GM19468 (cell line): ENCODE data around the gene CD46.
A peak's percentile ranks its signal among the peaks of the same experiment; 100 is the strongest.
"Not testable (repeated sequence)": the region's sequence is repeated elsewhere in the genome, so short reads cannot be mapped to it uniquely, and the experiment has no call there.

Source experiments
- ATAC-seq: cut with Tn5 transposase; IDR thresholded peaks from one replicate; pipeline ENCODE4 v1.9.1; 2021; ENCODE audit warnings: mild to moderate bottlenecking, moderate library complexity, moderate number of reproducible peaks; ENCODE audit not compliant: unreplicated experiment; ENCODE audit errors: extremely low read depth

Gene CD46

DNA sequence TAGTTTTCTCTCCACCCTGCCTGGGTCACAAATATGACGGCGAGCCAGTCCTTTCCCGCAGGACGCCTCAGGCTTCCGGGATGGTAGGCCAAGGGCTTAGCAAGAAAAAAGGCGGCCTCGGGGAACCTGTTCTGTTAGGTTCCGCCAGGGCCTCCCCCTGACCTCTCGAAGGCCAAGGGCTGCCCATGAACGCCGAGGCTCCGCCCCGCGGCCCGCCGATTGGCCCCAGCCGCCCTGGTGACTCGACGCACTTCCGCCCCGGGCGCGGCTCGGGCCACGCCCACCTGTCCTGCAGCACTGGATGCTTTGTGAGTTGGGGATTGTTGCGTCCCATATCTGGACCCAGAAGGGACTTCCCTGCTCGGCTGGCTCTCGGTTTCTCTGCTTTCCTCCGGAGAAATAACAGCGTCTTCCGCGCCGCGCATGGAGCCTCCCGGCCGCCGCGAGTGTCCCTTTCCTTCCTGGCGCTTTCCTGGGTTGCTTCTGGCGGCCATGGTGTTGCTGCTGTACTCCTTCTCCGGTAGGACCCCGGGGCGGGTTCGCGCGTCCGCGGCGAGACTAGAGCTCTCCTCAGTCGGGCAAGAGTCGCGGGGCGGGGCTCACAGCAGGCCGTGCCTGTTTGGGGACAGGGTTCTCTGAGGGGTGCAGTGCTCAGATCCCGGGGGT, at the start of gene CD46:
Gene CD46 (plus strand): TSS at position 265 of the 666 bp plus-strand sequence. CDS start 159 bp downstream, at position 424.
- peak; percentile 92 for ATAC-seq

DNA sequence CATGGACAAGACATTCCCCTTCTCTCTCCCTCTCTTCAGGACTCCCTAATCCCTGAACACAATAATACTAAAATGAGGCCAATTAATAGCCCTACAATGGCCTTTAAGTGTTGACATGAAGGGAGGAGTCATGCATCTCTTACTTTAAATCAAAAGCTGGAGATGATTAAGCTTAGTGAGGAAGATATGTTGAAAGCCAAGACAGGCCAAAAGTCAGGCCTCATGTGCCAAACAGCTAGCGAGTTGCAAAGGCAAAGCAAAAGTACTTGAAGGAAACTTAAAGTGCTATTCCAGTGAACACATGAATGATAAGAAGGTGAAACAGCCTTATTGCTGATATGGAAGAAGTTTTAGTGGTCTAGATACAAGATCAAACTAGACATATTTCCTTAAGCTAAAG, 49.5 kb upstream of the CD46 start:
- ATAC-seq = no peak

DNA sequence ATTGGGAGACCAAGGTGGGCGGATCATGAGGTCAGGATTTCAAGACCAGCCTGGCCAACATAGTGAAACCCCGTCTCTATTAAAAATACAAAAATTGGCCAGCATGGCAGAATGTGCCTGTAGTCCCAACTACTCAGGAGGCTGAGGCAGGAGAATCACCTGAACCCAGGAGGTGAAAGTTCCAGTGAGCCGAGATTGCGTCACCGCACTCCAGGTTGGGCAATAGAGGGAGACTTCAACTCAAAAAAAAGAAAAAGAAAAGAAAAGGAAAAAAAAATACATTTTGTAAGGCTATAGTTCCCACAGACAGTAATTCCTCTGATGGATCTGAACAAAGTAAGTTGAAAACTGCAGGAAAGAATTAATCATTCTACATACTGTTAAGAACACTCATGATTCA, 48.1 kb upstream of the CD46 start:
- no peak for ATAC-seq

DNA sequence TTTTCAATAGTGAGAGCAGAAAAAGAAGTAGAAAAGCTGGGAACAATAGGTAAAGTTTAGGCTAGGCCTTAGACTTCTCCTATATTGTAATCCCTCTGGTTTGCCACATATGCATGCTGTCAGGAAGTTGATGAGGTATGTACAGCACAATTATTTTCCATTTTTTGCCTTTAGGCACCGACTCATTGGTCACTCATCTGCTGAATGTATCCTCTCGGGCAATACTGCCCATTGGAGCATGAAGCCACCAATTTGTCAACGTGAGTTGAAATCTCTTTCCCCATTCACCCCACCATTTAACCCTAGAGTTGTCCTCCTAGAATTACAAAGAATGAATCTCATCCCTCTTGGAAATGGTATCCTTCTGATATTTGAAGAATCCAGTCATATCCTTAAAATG, 43.9 kb upstream of the CD46 start:
- ATAC-seq = not testable (repeated sequence)

DNA sequence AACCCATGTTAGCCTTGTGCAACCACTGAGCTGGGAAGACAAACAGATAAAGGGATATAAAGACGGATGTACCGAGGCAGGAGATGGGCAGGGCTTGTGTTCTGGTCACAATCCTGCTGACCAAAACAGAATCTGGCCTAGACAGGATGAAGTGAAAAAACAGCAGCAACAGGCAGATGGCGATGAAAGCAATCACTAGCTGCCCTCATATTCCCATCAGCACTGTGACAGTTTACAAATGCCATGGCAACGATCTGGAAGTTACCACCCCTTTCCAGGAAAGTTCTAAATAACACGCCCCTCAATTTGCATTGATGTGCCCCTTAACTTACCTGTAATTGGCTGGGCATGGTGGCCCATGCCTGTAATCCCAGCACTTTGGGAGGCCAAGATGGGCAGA, 40.6 kb upstream of the CD46 start:
- no peak for ATAC-seq

DNA sequence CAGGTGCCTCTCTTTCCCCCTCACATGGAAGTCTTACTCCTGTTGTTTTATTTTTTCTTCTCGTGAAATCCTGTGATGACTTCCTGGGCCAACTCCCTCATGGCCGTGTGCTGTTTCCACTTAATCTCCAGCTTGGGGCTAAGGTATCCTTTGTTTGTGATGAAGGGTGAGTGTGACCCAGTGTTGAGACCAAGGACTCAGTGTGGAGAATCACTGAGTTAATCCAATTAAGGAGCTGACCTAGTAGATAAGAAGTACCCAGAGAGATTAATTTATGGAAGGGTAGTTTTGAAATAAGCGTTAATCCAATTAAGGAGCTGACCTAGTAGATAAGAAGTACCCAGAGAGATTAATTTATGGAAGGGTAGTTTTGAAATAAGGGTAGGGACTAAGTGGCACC, 39.2 kb upstream of the CD46 start:
- ATAC-seq = not testable (repeated sequence)

DNA sequence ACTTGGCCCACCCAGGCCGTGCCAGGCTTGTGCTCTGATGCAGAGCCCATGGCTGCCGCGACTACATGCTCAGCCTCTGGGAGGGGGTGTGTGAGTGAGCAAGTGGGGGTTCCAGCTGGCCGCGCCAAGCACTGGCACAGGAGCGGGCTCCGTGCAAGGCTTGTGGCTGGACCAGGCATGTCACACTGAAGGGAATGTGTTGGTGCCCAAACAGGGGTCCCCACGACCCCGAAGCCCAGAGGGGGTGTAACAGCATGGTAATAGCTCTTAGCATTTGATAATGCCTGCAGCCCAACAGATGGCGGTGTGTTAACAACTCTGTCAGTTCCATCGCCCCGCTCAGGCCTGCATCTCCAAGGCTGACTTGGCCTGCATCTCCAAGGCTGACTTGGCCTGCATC, 38.3 kb upstream of the CD46 start:
- ATAC-seq = no peak

DNA sequence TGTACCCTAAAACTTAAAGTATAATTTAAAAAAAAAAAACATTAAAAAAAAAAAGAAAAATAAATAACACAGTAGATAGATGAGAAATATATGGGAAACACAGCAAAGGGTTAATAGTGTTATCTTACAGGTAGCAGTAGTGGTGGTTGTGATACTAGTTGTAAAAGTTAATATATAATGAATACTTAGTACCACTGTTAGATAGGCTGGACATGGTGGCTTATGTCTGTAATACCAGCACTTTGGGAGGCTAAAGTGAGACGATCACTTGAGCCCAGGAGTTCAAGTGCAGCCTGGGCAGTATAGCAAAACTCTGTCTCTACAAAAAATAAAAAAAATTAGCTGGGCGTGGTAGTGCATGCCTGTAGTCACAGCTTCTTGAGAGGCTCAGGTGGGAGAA, 32.6 kb upstream of the CD46 start:
- ATAC-seq = no peak

DNA sequence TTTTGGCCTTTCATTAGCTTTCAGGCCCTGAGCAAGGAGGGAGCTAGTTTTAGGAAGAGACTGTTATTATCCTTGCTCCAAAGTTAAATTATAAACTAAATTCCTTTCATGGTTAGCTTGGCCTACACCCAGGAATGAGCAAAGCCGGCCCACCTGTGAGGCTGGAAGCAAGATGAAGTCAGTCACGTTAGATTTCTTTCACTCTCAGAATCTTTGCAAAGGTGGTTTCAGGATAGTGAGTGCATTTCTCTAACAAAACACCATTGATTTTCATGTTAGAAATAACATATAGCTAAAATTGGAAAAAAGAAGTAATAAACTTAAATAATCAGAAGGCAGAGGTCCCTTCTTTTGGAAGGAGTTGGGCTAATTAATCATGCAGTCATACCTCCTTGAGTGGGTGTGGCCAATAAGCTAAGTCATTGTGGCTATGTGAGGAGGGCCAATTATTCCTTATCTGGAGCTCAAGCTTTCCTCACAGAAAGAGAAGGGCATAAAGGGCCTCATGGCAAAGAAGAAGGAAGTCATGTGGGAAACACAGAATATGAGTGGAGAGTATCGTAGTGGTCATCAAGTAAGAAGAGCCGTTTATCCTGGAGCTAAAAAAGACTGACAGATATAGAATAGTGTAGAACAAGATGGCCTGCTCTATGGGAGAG, 23.5 kb upstream of the CD46 start:
- not testable (repeated sequence) for ATAC-seq

DNA sequence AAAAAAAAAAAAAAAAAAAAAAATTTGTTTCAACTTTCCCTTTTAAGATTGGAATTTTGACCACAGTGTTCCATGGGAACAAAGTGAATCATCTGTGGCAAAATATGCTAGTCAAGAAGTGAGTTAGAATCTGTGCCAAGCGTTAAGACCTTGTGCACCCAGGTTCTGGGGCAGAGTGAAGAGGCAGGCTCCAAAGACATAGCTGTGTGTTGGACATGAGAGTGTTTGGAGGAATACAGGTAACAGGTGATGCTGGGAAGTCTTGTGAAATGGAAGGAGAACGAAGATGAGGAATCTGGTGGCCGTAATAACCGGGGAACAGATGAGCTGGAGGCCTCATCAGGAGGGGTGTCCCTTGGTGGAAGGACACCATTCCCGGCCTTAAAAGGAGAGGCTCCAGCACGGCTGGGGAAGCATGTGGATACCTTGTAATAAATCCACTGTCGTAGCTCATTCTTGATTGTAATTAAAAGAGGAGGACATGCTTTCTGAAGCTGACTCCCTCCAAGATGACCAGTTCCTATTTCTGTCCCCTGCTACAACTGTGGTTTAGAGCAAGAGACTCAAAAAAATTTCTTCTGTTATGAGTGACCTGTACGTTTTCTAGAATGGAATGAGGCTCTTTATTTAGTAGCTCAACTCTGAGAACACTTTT, 14.2 kb upstream of the CD46 start:
- not testable (repeated sequence) for ATAC-seq

DNA sequence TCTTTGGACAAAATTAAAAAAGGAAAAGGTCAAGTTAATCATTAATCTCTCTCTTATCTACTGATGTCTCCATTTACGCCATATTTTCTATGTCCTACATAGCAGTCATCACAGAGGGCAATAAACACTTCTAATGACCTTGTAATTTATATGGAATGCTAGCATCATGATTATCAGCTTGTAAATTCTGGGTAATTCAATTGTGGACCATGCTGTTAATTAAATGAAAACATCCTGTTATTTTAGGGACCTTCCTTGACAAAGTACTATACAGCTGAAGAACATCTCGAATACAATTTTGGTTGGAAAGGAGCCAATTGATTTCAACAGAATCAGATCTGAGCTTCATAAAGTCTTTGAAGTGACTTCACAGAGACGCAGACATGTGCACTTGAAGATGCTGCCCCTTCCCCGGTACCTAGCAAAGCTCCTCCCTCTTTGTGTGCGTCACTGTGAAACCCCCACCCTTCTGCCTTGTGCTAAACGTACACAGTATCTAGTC, 13.6 kb upstream of the CD46 start:
- not testable (repeated sequence) for ATAC-seq

DNA sequence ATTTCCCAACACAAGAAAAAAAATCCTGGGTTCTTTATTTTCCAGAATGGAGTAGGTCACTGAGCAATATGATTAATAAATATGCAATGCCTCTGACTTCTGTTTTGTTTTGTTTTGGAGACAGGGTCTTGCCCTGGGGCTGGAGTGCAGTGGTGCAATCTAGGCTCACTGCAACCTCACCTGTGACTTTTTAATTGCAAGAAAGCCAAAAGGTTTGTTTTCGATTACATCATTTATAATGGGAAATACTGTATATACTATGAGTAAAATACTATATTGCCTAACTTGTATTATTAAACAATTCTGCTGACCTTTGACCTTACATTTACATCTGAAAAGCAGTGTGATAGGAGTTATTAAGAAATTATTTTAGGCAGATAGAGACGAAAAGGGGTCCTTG, 11.6 kb upstream of the CD46 start:
- ATAC-seq = no peak

DNA sequence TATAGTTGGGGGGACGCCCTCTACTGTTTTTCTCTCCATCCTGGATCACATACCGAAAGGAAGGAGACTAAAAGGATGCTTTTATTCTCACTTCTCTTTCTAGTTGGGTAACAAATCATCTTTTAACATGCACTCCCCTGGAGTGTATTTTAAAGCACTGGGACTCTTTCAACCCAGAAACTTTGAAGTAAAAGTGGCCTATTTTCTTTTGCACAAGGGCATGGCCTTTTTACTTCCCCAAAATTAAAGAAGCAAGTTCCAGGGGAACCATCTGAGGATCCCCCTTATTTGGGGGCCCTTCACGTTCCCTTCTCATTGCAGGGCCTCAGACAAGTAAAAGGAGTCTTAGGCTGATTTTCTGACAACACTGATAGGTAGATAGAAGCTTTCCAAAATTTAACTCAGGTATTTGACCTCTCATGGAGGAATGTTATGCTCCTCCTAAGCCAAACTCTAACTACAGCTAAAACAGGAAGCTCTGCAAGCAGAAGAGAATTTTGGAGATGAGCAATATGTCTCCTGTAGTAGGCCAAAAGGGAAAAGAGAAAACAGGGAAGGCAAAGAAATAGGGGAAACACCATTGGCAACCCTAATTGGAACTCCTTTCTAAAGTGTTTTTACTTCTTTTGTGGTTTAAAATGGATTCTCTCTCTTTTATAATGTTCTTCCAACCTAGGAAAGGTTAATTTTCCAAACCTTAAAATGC, 8.9 kb upstream of the CD46 start:
- no peak for ATAC-seq

DNA sequence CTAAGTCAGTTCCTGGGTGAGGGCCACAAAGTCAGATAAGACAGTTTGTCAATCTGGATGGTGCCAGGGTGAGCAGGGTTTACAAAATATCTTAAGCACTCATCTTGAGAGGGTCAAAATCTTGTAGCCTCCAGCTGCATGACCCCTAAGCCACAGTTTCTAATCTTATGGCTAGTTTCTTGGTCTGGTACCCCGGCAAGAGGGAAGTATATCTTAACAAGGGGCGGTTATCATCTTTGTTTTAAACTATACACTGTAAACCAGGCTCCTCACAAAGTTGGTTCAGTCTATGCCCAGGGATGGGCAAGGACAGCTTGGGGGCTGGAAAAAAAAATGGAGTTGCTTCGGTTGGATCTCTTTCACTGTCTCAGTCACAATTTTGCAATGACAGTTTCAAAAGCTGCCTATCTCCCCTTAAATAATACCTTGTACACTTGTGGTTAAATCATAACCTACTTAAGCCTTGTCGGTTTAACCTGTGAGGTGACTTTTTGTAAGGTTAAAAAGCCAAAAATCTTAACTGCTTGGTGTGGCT, 7.8 kb upstream of the CD46 start:
- no peak for ATAC-seq

DNA sequence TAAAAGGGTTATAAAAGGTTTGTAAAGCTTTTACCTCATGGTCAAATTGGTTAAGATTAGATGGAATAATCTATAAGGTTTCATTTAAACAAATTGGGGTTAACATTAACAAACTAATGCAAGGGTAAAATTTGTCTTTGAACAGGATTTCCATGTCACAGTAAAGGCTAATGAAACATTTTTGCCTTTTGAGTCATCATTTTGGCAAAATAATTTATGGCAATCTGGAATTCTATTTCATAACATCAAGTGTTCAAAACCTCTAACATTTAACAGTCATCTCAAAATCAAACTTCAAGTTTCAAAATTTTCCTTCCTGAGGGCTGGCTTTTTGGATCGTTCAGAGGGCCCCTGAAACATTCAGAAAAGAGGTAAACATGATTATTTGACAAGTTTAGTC, 6.6 kb upstream of the CD46 start:
- no peak for ATAC-seq

DNA sequence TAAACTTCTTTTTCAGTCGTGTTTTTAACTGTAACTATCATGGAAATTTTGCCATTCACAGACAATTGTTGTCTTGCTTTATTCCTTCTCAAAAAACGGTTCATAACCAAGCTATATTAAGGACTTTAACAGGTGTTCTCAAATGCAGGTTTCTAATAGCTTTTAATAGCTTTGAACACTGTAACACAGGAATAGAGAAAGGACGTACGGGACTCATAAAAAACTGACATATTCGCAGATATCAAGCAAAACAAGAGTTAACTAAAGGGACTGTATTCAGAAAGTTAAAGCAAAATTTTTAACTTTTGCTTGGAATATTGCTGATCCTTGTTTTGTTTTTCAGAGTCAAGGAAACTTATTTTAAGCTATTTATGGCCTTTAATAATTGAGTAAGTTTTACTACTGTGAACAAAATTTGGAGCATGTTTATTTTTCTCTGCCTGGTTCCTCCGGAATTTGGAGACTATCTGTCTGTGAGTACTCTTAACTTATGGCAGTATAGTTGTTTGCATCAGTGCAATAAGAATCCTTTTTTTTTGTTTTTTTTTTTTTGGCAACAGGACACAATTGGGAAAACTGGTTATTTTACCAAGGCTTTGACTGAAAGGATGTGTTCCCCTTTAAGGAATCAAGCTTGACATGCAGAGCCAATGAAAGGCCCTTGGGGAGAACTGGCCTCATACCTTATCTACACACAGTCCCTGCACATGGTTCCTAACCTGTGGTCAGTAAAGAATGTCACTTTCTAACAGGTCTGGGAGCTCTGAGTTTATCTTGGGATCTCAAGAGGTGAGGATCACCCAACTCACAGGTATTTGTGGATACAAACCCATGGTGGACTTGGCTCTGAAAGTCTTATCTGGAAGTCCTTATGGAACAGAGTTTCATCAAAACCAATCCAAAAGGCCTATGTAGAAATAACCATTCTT, 5.8 kb upstream of the CD46 start:
- ATAC-seq = no peak

DNA sequence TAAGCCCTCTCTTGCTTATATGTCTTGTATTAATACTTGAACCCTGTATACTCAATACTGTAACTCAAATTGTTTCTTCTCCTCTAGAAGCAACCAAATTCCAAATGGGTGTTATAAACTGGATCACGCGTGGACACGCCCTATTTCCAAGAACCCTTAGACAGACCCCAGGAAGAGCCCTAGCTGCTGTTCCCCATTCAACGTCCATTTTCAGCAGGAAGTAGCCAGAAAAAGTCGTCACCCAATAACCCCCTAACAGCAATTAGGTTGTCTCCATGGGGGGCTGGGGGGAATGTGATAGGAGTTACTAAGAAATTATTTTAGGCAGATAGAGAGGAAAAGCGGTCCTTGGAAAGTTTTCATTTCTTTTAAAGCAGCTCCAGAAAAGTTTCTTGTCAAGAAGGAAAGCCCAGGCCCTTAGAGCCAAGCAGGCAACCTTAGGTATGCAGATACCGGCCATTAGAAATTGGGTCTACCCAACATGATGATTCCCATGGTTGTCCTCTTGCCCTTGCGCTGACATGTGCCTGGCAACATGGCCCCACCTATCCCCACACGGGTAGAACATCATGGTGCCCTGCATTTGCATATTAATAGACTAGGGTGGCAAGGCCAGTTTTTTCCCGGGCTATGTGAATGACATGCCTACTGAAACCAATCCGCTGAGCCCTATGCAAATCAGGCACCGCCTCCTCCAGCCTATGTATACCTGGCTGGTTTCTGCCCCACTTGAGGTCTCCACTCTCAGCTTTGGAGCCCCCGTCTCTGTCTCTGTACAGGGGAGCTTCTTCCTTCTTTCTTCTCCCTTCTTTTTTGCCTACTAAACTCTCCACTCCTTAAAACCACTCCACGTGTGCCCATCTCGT, 4.0 kb upstream of the CD46 start:
- ATAC-seq = no peak

DNA sequence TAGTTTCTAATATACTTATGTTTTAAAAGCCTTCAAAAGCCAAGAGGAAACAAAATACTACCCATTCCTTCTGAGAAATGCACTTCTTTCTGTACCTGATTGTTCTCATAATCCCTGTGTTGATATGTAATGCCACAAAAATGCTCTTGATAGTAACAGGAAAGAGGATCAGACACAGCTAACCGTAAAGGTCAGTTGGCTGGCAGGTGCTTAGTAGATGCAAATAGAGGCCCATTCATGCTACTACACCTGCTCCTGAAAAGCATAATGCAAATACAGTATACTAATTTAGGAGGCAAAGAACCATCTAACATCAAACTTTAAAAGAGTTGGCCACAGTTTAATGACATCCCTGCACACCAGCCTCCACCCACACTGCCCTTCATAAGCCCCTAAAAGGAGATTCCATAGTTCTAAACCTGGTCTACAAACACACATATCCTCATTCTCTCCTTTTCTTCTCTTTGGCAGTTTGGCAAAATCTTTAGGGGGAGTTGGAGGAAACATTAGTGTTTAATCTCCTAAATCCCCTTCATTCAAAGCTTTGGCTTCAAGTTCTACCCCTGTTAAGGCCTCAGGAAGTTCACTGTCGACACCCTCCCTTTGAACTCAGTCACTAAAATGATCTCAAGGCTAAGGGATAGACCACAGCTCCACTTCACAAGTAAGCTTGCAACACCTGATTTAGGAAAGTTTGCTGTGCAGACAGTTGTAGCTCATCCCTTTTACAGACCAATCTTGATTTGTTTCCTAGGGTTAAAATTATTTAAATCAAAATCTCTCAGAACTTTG, 2.9 kb upstream of the CD46 start:
- no peak for ATAC-seq
